Measurements from ENCODE around the gene SLFN13. TPM values are rescaled to one million over a fixed set of nuclear protein-coding genes. Genes with fewer than 3 reads are reported as not detected.

The SLFN13 gene
- total RNA-seq, 1 experiment from 2014 or later, result 1.7 TPM

DNA sequence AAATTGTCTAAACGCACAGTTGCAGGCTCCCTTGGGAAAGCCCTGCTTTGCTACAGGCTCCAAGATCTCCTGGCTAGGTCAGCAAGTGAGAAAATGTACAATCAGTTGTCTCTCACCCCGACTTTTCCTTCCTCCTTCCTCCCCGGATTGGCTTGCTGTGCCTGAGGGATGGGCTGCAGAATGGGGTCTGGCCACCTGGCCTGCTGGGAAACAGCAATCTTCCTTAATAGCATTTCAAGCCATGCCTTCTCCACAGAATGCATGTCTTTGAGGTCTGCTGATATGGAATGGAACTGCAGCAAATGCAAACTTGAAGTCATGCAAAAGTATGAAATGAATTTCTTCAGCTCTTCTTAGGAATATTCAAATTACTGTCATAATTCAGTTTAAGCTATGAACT is 42.9 kb upstream of the SLFN13 start:
- H3K27me3 Mint-ChIP-seq (ENCODE audit: insufficient read depth, unreplicated experiment), result peaks cover 74% of the 10 kb centered on the region
- no peak for DNase-seq (ENCODE audit: unreplicated experiment)
- H3K9me3 Mint-ChIP-seq (ENCODE audit: unreplicated experiment), result no peaks in the 10 kb centered on the region
- CTCF ChIA-PET, result interaction anchor here (0.6 to 0.7 kb wide), 2 partner anchors 64 to 509 kb away, joined by 3 read pairs; no protein-coding TSS in a partner anchor
- no peaks in the 10 kb centered on the region for H3K36me3 Mint-ChIP-seq (ENCODE audit: insufficient read depth, unreplicated experiment)
- intact Hi-C loops (cut with micrococcal nuclease), result no loop called here
- H3K4me1 Mint-ChIP-seq (ENCODE audit: insufficient read depth, unreplicated experiment), result peaks cover 8% of the 10 kb centered on the region
- no TSS peak for BruUV-seq (replicated peaks)
- H3K4me3 Mint-ChIP-seq (ENCODE audit: unreplicated experiment), result no peak overlapping the region
- TF ChIP-seq, protein P1, sequence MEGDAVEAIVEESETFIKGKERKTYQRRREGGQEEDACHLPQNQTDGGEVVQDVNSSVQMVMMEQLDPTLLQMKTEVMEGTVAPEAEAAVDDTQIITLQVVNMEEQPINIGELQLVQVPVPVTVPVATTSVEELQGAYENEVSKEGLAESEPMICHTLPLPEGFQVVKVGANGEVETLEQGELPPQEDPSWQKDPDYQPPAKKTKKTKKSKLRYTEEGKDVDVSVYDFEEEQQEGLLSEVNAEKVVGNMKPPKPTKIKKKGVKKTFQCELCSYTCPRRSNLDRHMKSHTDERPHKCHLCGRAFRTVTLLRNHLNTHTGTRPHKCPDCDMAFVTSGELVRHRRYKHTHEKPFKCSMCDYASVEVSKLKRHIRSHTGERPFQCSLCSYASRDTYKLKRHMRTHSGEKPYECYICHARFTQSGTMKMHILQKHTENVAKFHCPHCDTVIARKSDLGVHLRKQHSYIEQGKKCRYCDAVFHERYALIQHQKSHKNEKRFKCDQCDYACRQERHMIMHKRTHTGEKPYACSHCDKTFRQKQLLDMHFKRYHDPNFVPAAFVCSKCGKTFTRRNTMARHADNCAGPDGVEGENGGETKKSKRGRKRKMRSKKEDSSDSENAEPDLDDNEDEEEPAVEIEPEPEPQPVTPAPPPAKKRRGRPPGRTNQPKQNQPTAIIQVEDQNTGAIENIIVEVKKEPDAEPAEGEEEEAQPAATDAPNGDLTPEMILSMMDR (IDR thresholded peaks at IDR 0.05; ENCODE audit: unreplicated experiment), result no peak
- no peak overlapping the region for H3K27ac Mint-ChIP-seq (ENCODE audit: low read depth, unreplicated experiment)
- POLR2A ChIA-PET, result interaction anchor here (0.6 kb wide), 1 partner anchor 200 kb away, joined by 3 read pairs; no protein-coding TSS in a partner anchor

DNA sequence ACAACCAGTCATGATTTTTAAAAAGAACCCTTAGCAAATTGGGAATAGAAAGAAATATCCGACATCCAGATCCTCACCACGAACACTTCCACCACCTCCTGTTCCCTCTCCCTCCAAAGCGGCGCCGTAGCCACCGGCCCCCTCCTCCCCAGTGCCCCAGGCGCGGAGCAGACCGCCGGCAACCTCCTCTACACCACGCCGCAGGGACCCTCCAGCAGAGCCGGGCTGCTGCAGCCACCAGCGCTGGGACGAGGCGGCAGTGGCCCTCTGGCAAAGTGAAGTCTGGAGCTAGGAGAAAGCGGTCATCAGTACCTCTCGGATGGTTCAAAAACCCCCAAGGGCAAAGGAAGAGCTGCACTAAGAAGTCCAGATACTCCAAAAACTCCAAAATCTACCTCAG is 41.4 kb upstream of the SLFN13 start:
- Mint-ChIP-seq H3K36me3 (ENCODE audit: insufficient read depth, unreplicated experiment) (peaks cover 7% of the 10 kb centered on the region), H3K4me1 (ENCODE audit: insufficient read depth, unreplicated experiment) (peaks cover 8% of the 10 kb centered on the region), H3K27me3 (ENCODE audit: insufficient read depth, unreplicated experiment) (peaks cover 66% of the 10 kb centered on the region), H3K9me3 (ENCODE audit: unreplicated experiment) (no peaks in the 10 kb centered on the region), H3K4me3 (ENCODE audit: unreplicated experiment) (no peak overlapping the region), H3K27ac (ENCODE audit: low read depth, unreplicated experiment) (no peak overlapping the region)
- intact Hi-C loops (cut with micrococcal nuclease), result no loop called here
- CTCF ChIA-PET, result interaction anchor here (0.6 to 0.7 kb wide), 2 partner anchors 57 to 177 kb away, joined by 3 read pairs; no protein-coding TSS in a partner anchor
- BruUV-seq (replicated peaks), result no TSS peak
- no peak for DNase-seq (ENCODE audit: unreplicated experiment)
- POLR2A ChIA-PET, result no interaction called here
- TF ChIP-seq, protein P1 (IDR thresholded peaks at IDR 0.05; ENCODE audit: unreplicated experiment), result no peak

DNA sequence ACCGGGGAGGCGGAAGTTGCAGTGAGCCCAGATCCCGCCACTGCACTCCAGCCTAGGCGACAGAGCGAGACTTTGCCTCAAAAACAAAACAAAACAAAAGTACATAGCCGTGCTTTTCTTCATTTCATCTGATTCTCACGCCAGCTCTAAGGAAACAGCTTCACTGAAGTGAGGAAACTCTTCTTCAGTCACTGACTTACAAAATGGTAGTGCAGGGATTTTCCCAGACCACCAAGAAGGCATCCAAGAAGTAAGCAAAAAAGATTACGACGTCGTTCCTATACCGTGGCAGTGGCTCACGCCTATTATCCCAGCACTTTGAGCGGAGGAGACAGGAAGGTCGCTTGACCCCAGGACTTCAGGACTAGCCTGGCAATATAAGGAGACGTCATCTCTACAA is 40.4 kb upstream of the SLFN13 start:
- Mint-ChIP-seq H3K27me3 (ENCODE audit: insufficient read depth, unreplicated experiment) (peaks cover 66% of the 10 kb centered on the region), H3K4me3 (ENCODE audit: unreplicated experiment) (no peak overlapping the region), H3K4me1 (ENCODE audit: insufficient read depth, unreplicated experiment) (peaks cover 8% of the 10 kb centered on the region), H3K27ac (ENCODE audit: low read depth, unreplicated experiment) (no peak overlapping the region), H3K9me3 (ENCODE audit: unreplicated experiment) (no peaks in the 10 kb centered on the region), H3K36me3 (ENCODE audit: insufficient read depth, unreplicated experiment) (peaks cover 7% of the 10 kb centered on the region)
- DNase-seq (ENCODE audit: unreplicated experiment), result no peak
- no TSS peak for BruUV-seq (replicated peaks)
- TF ChIP-seq, protein P1 (IDR thresholded peaks at IDR 0.05; ENCODE audit: unreplicated experiment), result no peak
- ChIA-PET POLR2A (no interaction called here), CTCF (interaction anchor here (0.8 to 1.1 kb wide), 2 partner anchors 24 to 51 kb away, joined by 4 read pairs; no protein-coding TSS in a partner anchor)
- intact Hi-C loops (cut with micrococcal nuclease), result no loop called here

DNA sequence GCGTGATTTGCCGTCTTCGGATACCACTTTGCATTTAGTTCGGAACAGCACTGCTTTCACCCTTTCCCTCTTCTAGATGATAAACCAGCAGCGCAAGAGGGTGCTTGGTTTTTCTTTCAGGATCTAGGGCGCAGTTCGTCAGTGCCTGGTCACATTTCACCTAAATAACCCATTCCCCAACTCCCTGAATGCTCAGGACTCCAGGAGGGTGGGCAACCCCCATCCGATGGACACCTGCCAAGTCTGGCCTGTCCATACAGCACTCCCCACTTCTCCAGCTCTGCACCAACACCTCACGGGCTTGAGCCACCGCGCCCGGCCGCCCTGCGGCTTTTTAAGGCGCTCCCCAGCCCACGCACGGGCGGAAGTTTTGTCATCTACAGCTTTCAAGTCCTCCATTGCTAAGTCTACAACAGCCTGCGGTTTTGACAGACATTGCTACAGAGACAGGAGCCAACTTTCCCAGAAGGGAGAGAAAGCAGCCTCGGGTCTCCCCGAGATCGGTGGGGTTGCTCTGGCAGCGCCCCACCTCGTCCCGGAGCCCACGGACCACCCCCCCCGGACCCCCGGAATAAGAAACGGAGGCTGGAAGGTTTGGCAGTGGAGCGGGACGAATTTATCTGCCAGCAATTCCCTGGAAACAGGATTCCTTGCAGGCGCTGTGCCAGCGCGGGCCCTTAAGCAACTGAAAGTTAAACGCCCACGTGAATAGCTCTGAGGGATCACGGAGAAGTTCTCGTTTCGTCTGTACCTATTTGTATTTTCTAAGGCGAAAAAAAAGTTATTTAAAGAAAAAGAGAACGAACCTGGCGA is 38.6 kb upstream of the SLFN13 start:
- Mint-ChIP-seq H3K4me3 (ENCODE audit: unreplicated experiment) (peak overlapping the region; percentile 82), H3K27me3 (ENCODE audit: insufficient read depth, unreplicated experiment) (peaks cover 52% of the 10 kb centered on the region), H3K36me3 (ENCODE audit: insufficient read depth, unreplicated experiment) (peaks cover 7% of the 10 kb centered on the region), H3K27ac (ENCODE audit: low read depth, unreplicated experiment) (peak overlapping the region; percentile 42), H3K4me1 (ENCODE audit: insufficient read depth, unreplicated experiment) (peaks cover 8% of the 10 kb centered on the region), H3K9me3 (ENCODE audit: unreplicated experiment) (no peaks in the 10 kb centered on the region)
- intact Hi-C loops (cut with micrococcal nuclease), result no loop called here
- TF ChIP-seq, protein P1 (IDR thresholded peaks at IDR 0.05; ENCODE audit: unreplicated experiment), result no peak
- ChIA-PET CTCF (interaction anchor here (0.6 to 1.7 kb wide), 7 partner anchors 47 to 313 kb away, joined by 3 to 5 read pairs (median 3); no protein-coding TSS in a partner anchor), POLR2A (interaction anchor here (0.6 to 2.1 kb wide), 11 partner anchors 22 to 1046 kb away, joined by 3 to 11 read pairs (median 3); partner anchors contain the start of genes SLFN12 and SLFN13)
- peak; percentile 88 for DNase-seq (ENCODE audit: unreplicated experiment)
- BruUV-seq (replicated peaks), result TSS peak; percentile 19

All from MCF 10A (cell line).